Stimulated activated CD4-positive, alpha-beta T cell treated with anti-CD3 and anti-CD28 coated beads, TNF-alpha, amount 100 ng/mL, for 1 hour (primary cell): Measurements from ENCODE around the gene SPRYD7.
A peak's percentile ranks its signal among the peaks of the same experiment; 100 is the strongest.
"Not testable (repeated sequence)": the region's sequence is repeated elsewhere in the genome, so short reads cannot be mapped to it uniquely, and the experiment has no call there.

Source experiments
- DNase-seq, 3 donors: peaks; one replicate each; pipeline ENCODE4 v3.0.0-alpha.2; 2020; ENCODE audit warnings: low read depth in 3 of 3, low spot score in 1 of 3

The SPRYD7 gene

GRCh38 chr13:49936075-49936967, at the start of gene SPRYD7:
TSS of gene SPRYD7 (minus strand) at chr13:49936340. CDS start at chr13:49936235, 105 bp downstream.
- DNase-seq = peak; percentile 81 to 94 (median 88)

DNA sequence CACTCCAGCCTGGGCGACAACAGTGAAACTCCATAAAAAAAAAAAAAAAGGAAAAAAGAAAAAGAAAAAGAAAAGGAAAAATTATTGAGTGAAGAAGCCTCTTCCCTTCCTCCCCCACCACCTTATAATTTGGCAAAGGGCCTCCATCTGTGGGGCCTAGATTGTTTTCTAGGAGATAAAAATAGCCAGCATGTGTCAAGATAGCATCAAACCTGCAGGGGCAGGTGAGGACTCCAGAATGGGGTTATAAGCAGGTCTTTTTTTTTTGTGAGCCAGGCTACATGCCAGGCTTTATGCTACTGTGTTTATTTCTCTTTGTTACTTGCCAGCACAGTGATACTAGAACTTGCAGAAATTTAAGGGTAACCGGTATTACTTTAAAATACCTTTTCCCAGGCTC, 49.0 kb upstream of the SPRYD7 start:
- DNase-seq = no peak

- no peak for DNase-seq
Observed at GRCh38 chr13:49980266-49980665, 44.1 kb upstream of the SPRYD7 start.

DNA sequence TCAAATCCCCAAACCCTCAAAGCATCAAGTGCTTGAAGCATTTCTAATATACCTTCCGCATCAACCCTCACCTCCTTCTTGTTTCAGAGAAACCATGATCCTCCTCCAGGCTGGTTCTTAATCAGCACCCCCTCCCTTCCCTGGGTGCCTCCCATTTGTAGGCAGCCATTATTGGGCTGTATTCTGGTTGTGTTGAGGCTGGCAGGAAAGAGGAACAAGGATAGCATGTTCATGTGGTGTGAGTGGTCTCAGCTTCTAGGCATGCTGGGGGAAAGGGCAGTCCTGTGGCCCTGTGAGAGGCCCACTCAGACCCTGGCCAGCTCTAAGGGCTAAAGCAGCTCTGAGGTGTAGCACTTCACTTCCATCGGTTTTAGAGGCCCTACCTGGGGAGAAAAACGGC, 41.9 kb upstream of the SPRYD7 start:
- no peak for DNase-seq

- peak; percentile 35 to 65 (median 58) for DNase-seq
Observed at GRCh38 chr13:49976314-49977258, 40.4 kb upstream of the SPRYD7 start.

- no peak for DNase-seq
Observed at GRCh38 chr13:49975826-49976225, 39.7 kb upstream of the SPRYD7 start.

- no peak for DNase-seq
Observed at GRCh38 chr13:49972709-49973108, 36.6 kb upstream of the SPRYD7 start.

DNA sequence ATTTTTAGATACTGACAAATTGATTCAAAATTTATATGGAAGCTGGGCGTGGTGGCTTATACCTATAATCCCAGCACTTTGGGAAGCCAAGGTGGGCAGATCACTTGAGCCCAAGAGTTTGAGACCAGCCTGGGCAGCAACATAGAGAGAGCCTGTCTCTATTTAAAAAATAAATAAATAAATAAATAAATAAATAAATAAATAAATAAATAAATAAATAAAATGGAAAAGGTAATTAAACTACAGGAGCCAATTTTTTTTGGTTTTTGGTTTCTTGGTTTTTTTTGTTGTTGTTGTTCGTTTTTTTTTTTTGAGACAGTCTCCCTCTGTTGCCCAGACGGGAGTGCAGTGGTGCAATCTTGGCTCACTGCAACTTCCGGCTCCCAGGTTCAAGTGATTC, 31.3 kb upstream of the SPRYD7 start:
- DNase-seq = no peak

DNA sequence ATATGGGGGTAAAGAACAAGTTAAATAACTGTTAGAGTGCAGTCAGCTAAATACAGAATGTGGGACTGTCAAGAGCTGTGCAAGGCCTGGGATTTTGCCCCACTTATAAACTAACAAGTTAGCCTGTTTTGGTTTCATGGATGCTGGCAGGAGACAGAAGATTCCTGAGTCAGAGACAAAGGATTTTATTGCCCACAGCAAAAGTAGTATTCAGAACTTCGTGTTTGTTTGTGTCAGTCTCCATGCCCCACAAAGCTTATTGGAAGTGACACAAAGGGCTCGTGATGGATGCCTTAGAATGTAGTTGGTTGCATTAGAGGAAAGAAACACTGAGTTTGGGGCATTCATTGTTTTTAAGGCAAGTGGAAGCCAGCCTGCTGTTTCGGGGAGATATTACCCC, 22.2 kb upstream of the SPRYD7 start:
- no peak for DNase-seq

DNA sequence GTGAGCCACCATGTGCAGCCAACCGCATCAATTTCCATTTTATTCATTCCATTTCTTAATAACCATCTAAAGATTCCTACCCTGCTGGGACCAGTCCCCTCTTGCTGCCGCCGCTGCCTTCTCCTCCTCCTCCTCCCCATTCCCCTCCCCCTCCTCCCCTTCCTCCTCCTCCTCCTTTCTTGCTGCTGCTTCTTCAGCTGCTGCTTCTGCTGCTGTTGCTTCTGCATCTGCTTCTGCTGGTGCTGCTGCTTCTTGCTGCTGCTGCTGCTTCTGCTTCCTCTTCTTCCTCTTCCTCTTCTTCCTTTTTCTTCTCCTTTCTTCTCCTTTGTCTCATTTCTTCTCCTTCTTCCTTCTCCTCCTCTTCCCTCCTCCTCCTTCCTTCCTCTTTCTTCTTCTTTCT, 20.0 kb upstream of the SPRYD7 start:
- DNase-seq = no peak

GRCh38 chr13:49954674-49955455, 18.7 kb upstream of the SPRYD7 start:
- DNase-seq = no peak

DNA sequence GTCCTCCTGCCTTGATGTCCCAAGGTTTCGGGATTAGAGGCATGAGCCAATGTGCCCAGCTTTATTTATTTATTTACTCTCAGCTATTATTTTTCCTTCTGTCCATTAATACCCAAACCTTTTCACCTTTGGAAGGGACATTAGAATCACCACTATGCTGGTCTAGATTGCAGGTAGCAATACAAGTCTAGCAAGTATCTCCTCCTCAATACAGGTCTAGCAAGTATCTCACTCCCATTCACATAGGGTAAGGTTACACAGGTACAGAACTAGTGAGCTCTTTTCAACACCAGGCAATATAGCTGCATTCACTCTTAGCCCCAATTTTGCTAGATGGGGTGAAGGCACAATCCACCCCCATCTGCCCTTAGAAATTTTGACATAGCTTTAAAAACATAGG, 17.4 kb upstream of the SPRYD7 start:
- no peak for DNase-seq

- no peak for DNase-seq
Observed at GRCh38 chr13:49951754-49952535, 15.8 kb upstream of the SPRYD7 start.

GRCh38 chr13:49948777-49949270, 12.7 kb upstream of the SPRYD7 start:
- DNase-seq = not testable (repeated sequence)

DNA sequence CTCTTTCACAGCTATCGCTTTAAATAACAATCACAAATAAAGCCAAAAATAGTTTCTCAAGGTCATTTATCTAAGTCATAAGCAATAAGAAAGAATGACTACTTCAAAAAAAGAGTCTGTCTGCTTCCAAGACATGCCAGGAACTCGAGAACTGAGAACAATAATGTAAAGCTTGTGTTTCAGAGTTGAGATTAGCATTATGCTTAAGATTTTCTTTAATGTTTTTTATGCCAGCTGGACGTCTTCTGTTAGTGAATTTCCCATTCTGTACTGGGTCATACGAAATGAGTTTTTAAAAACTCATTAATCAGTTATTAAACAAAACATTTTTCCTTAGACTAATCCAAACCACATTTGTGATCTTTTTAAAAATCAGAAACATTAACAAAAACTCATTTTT, 3.2 kb upstream of the SPRYD7 start:
- no peak for DNase-seq

GRCh38 chr13:49938921-49939320, 2.8 kb upstream of the SPRYD7 start:
- DNase-seq = no peak

DNA sequence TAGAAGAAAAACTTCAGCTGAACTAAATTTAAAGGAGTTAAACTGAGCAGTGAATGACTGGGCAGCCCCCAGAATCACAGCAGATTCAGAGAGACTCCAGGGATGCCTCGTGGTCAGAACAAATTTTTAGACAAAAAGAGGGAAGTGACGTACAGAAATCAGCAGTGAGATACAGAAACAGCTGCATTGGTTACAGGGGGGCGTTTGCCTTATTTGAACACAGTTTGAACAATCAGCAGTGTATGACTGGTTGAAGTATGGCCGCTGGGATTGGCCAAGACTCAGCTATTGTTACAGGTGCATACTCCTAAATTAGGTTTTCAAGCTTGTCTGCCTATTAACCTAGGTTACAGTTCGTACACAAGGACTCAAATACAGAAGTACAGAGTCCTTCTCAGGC, 2.2 kb upstream of the SPRYD7 start:
- no peak for DNase-seq

DNA sequence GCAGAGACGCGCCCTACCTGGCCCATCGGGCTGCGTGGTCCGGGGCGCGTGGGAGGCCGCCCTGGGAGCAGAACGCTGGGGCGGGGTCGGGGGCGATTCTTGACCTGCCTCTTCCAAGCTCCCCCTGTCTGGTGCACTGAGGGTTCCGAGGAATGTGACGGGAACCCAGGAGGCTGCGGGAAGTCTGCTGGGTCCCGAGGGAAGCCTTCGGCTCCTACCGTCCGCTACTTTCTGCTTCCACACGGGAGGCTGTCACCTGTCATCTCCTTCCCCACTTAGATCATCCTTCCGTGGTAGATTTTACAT, 781 bp upstream of the SPRYD7 start:
- no peak for DNase-seq

DNA sequence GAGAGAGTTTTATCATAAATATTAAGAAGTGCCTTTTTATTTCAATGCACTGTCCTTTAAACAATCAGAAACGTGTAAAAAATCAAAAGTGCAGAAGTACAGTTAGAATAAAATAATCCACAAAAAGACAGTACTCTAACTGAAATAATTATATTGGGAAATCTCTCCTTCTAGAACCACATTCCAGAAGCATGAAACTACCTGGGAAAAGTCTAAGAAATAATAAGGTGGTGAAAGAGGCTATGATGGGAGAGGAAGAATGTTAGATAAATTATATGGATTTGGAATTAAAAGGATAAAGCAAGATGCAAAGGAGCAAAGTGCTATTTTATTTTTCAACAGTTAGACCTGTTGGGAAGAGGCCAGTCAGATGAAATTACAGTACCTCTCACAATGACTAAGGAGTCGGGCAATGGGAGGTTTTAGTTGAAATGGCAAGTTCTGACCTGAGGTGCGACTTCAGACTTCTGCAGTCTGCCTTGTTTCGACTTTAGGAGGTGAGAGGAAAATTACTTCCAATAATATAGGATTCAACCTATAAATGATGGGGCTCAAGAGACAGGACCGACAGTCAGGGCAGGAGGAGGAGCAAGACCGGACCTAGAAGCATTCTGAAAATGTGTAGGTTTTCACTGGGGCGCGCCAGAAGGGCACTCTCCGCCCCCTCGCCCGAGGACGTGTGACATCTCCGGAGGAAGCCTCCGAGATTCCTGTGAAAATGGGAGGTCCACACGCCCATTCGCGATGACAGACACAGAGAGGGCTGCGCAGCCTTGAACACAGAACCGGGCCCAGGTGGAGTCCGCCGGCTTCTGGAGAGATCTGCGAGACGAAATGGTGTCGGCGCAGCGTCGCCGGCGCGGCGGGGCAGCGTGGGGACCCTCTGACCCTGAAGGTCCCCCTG, 717 bp downstream of the SPRYD7 start:
- DNase-seq = peak in 1 of 3 donors; percentile 0
